ENCODE results near the gene DOC2A.

The DOC2A gene

GRCh38 chr16:30010844-30011713 lies at the start of gene DOC2A:
DOC2A (minus strand) TSS chr16:30011027; CDS start chr16:30010222, 805 bp downstream.
- peak within 1 kb of the TSS; percentile 19 for H3K4me3 ChIP-seq (ENCODE audit: control insufficient read depth, low read depth, low read length)
- DNase-seq (ENCODE audit: low read depth) = no peak
- no peak for TF ChIP-seq CTCF (conservative IDR thresholded peaks at IDR 0.05; ENCODE audit: control insufficient read depth, insufficient read depth, low read depth, low read length)

- DNase-seq (ENCODE audit: low read depth) = no peak
- no peak for TF ChIP-seq CTCF (conservative IDR thresholded peaks at IDR 0.05; ENCODE audit: control insufficient read depth, insufficient read depth, low read depth, low read length)
- H3K4me3 ChIP-seq (ENCODE audit: control insufficient read depth, low read depth, low read length) = no peak overlapping the region
These were observed 49.5 kb upstream of the DOC2A start for GRCh38 chr16:30060346-30060745.

GRCh38 chr16:30054959-30055553 lies 44.2 kb upstream of the DOC2A start:
- TF ChIP-seq CTCF (conservative IDR thresholded peaks at IDR 0.05; ENCODE audit: control insufficient read depth, insufficient read depth, low read depth, low read length) = peak; percentile 57
- DNase-seq (ENCODE audit: low read depth) = no peak
- no peak overlapping the region for H3K4me3 ChIP-seq (ENCODE audit: control insufficient read depth, low read depth, low read length)

GRCh38 chr16:30054451-30054850 lies 43.6 kb upstream of the DOC2A start:
- TF ChIP-seq CTCF (conservative IDR thresholded peaks at IDR 0.05; ENCODE audit: control insufficient read depth, insufficient read depth, low read depth, low read length) = no peak
- no peak for DNase-seq (ENCODE audit: low read depth)
- no peak overlapping the region for H3K4me3 ChIP-seq (ENCODE audit: control insufficient read depth, low read depth, low read length)

- TF ChIP-seq CTCF (conservative IDR thresholded peaks at IDR 0.05; ENCODE audit: control insufficient read depth, insufficient read depth, low read depth, low read length) = no peak
- H3K4me3 ChIP-seq (ENCODE audit: control insufficient read depth, low read depth, low read length) = peak overlapping the region; percentile 68
- no peak for DNase-seq (ENCODE audit: low read depth)
These were observed 42.7 kb upstream of the DOC2A start for GRCh38 chr16:30053376-30054015.

- no peak for TF ChIP-seq CTCF (conservative IDR thresholded peaks at IDR 0.05; ENCODE audit: control insufficient read depth, insufficient read depth, low read depth, low read length)
- peak overlapping the region; percentile 68 for H3K4me3 ChIP-seq (ENCODE audit: control insufficient read depth, low read depth, low read length)
- peak; percentile 89 for DNase-seq (ENCODE audit: low read depth)
These were observed 42.0 kb upstream of the DOC2A start for GRCh38 chr16:30052671-30053372.
